Measurements from ENCODE around the gene RTL1.

RTL1 gene

GRCh38 chr14:100898465-100898864 lies 5.1 kb downstream of the RTL1 start:
- no peak for TF ChIP-seq CTCF (IDR thresholded peaks at IDR 0.05; ENCODE audit: insufficient read depth, low read length)
- TF ChIP-seq GABPA (IDR thresholded peaks at IDR 0.05; ENCODE audit: low read depth) = no peak
- no peak for TF ChIP-seq POLR2AphosphoS5 (IDR thresholded peaks at IDR 0.05; ENCODE audit: low read depth)
- TF ChIP-seq, protein P1, sequence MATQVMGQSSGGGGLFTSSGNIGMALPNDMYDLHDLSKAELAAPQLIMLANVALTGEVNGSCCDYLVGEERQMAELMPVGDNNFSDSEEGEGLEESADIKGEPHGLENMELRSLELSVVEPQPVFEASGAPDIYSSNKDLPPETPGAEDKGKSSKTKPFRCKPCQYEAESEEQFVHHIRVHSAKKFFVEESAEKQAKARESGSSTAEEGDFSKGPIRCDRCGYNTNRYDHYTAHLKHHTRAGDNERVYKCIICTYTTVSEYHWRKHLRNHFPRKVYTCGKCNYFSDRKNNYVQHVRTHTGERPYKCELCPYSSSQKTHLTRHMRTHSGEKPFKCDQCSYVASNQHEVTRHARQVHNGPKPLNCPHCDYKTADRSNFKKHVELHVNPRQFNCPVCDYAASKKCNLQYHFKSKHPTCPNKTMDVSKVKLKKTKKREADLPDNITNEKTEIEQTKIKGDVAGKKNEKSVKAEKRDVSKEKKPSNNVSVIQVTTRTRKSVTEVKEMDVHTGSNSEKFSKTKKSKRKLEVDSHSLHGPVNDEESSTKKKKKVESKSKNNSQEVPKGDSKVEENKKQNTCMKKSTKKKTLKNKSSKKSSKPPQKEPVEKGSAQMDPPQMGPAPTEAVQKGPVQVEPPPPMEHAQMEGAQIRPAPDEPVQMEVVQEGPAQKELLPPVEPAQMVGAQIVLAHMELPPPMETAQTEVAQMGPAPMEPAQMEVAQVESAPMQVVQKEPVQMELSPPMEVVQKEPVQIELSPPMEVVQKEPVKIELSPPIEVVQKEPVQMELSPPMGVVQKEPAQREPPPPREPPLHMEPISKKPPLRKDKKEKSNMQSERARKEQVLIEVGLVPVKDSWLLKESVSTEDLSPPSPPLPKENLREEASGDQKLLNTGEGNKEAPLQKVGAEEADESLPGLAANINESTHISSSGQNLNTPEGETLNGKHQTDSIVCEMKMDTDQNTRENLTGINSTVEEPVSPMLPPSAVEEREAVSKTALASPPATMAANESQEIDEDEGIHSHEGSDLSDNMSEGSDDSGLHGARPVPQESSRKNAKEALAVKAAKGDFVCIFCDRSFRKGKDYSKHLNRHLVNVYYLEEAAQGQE (IDR thresholded peaks at IDR 0.05; ENCODE audit: insufficient replicate concordance, low read depth) = no peak
- no peak for TF ChIP-seq SPI1 (IDR thresholded peaks at IDR 0.05; ENCODE audit: borderline replicate concordance, low read depth)
- peaks cover 22% of the 10 kb centered on the region for H3K27me3 ChIP-seq (ENCODE audit: insufficient read depth, poor library complexity, severe bottlenecking)

DNA sequence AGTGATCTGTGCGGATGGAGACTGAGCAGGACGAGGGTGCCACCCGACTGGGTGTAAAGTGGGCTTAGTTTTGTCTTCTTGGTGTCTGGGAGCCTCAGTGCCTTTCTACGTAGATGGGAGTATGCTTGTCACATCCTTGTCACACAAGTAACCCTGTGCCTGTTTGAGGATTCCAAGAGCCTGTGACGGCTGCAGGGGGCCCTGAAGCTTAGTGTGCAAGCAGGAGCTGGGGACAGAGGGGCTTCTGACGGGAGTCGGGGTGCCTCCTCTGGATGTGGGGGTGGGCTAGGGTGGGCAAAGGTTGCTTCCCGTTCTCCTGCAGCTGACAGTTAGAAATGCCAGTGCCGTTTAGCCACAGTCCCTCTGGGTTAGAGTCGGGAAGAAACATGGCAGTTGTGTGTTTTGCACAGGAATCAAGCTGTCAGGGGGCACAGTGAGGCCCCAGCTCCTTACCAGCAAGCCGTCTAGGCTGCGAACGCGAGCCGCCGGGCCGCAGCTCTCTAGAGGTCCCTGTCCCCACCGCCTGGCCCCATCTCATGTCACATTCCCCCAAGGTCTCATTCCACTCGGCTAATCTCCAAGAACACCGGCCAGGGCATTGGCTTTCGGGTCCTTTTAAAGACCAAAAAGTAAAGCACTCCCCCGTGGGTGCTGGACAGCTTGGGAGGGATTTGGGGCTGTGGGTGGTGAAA lies 7.0 kb downstream of the RTL1 start:
- TF ChIP-seq, protein P1 (IDR thresholded peaks at IDR 0.05; ENCODE audit: insufficient replicate concordance, low read depth) = no peak
- TF ChIP-seq SPI1 (IDR thresholded peaks at IDR 0.05; ENCODE audit: borderline replicate concordance, low read depth) (no peak), CTCF (IDR thresholded peaks at IDR 0.05; ENCODE audit: insufficient read depth, low read length) (no peak)

More at GRCh38 chr14:100898465-100898864, 5.1 kb downstream of the RTL1 start:
- no peak overlapping the region for H3K4me3 ChIP-seq (replicated peaks; ENCODE audit: insufficient read depth, low read length)
- no peak for DNase-seq (ENCODE audit: low read depth in 1 of 2, low spot score in 1 of 2)
- H3K27ac ChIP-seq (replicated peaks) = no peak overlapping the region

GRCh38 chr14:100895411-100895810 lies 8.1 kb downstream of the RTL1 start:
- no peak for DNase-seq (ENCODE audit: low read depth in 1 of 2, low spot score in 1 of 2)
- TF ChIP-seq, protein P1 (IDR thresholded peaks at IDR 0.05; ENCODE audit: insufficient replicate concordance, low read depth) = no peak
- TF ChIP-seq SPI1 (IDR thresholded peaks at IDR 0.05; ENCODE audit: borderline replicate concordance, low read depth) (no peak), GABPA (IDR thresholded peaks at IDR 0.05; ENCODE audit: low read depth) (no peak), CTCF (IDR thresholded peaks at IDR 0.05; ENCODE audit: insufficient read depth, low read length) (no peak), POLR2AphosphoS5 (IDR thresholded peaks at IDR 0.05; ENCODE audit: low read depth) (no peak)
- Histone ChIP-seq H3K27ac (replicated peaks) (no peak overlapping the region), H3K27me3 (ENCODE audit: insufficient read depth, poor library complexity, severe bottlenecking) (peaks cover 15% of the 10 kb centered on the region), H3K4me3 (replicated peaks; ENCODE audit: insufficient read depth, low read length) (no peak overlapping the region)

More for the DNA sequence above, 7.0 kb downstream of the RTL1 start:
- Histone ChIP-seq H3K27ac (replicated peaks) (no peak overlapping the region), H3K4me3 (replicated peaks; ENCODE audit: insufficient read depth, low read length) (no peak overlapping the region), H3K27me3 (ENCODE audit: insufficient read depth, poor library complexity, severe bottlenecking) (peaks cover 15% of the 10 kb centered on the region)
- DNase-seq (ENCODE audit: low read depth in 1 of 2, low spot score in 1 of 2) = no peak

Measured in HL-60 (cell line).